ENCODE measurements around the gene GLDC. TPM values are rescaled to one million over a fixed set of nuclear protein-coding genes. Genes with fewer than 3 reads are reported as not detected.

Gene GLDC
- total and polyA plus RNA-seq, 10 of the 15 experiments (the other 5 are each of a cell fraction or from before 2014, with no cell fraction given): 33.1 to 165 (median 114) TPM

DNA sequence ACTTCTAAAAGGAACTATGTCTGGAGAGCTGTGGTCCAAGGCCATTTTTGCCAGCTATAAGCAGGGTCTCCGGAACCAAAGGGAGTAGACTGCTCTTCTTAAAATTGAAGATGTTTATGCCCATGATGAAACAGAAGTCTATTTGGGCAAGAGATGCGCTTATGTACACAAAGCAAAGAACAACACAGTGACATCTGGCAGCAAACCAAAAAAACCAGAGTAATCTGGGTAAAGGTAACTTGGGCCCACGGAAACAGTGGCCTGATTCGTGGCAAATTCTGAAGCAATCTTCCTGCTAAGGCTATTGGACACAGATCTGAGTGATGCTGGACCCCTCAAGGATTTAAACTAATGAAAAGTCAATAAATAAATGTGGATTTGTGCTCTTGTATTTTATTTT, 29.7 kb upstream of the GLDC start (continued):
- TF ChIP-seq, protein P1, sequence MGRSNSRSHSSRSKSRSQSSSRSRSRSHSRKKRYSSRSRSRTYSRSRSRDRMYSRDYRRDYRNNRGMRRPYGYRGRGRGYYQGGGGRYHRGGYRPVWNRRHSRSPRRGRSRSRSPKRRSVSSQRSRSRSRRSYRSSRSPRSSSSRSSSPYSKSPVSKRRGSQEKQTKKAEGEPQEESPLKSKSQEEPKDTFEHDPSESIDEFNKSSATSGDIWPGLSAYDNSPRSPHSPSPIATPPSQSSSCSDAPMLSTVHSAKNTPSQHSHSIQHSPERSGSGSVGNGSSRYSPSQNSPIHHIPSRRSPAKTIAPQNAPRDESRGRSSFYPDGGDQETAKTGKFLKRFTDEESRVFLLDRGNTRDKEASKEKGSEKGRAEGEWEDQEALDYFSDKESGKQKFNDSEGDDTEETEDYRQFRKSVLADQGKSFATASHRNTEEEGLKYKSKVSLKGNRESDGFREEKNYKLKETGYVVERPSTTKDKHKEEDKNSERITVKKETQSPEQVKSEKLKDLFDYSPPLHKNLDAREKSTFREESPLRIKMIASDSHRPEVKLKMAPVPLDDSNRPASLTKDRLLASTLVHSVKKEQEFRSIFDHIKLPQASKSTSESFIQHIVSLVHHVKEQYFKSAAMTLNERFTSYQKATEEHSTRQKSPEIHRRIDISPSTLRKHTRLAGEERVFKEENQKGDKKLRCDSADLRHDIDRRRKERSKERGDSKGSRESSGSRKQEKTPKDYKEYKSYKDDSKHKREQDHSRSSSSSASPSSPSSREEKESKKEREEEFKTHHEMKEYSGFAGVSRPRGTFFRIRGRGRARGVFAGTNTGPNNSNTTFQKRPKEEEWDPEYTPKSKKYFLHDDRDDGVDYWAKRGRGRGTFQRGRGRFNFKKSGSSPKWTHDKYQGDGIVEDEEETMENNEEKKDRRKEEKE (IDR thresholded peaks at IDR 0.05): no peak
- TF ChIP-seq ESRRA (IDR thresholded peaks at IDR 0.05; ENCODE audit: low read length): no peak
- TF ChIP-seq RELA (IDR thresholded peaks at IDR 0.05; ENCODE audit: borderline replicate concordance, partially characterized antibody): no peak
- no peak for TF ChIP-seq NRF1 (conservative IDR thresholded peaks at IDR 0.05; ENCODE audit: low read depth, low read length)
- TF ChIP-seq, protein P2, sequence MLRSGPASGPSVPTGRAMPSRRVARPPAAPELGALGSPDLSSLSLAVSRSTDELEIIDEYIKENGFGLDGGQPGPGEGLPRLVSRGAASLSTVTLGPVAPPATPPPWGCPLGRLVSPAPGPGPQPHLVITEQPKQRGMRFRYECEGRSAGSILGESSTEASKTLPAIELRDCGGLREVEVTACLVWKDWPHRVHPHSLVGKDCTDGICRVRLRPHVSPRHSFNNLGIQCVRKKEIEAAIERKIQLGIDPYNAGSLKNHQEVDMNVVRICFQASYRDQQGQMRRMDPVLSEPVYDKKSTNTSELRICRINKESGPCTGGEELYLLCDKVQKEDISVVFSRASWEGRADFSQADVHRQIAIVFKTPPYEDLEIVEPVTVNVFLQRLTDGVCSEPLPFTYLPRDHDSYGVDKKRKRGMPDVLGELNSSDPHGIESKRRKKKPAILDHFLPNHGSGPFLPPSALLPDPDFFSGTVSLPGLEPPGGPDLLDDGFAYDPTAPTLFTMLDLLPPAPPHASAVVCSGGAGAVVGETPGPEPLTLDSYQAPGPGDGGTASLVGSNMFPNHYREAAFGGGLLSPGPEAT (IDR thresholded peaks at IDR 0.05; ENCODE audit: low read depth): no peak

DNA sequence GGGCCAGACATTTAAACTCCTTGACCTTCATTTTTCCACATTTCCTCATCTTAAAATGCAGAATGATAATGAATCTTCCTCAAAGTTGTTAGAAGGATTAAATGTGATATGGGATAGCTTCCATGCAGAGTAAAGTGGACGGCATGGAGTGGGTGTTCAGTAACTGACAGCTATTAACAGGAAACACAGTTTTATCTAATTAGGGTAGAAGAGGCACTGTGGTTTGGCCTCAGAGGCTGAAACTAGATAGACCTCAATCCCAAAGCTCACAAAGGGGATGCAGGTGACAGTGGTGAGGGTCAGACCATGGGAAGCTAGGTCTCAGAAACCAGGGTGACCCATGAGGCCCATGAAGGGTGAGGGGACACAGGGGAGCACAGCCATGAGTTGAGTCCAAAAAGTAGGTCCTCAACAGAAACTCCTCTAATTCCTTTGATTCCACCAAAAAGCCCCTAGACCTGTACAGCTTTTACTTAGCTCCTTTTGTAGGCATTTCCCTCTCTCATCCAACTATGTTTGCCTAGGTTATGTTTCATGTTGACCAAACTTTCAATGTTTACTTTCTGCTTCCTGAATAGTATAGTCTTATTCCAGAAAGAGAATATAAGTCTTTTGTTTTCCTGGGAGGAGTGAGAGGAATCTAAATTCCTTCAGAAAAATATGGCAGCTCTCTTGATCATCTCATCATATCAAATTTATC, 27.9 kb upstream of the GLDC start:
- H3K9ac ChIP-seq (ENCODE audit: control insufficient read depth, insufficient read depth, low read length): no peak overlapping the region
- ATAC-seq: peak; percentile 77
- peak; percentile 44 for FAIRE-seq
- no TSS peak for BruUV-seq (replicated peaks)
- no peaks in the 10 kb centered on the region for H3K36me3 ChIP-seq (ENCODE audit: control insufficient read depth in 2 of 2, insufficient read depth in 2 of 2, low read length in 1 of 2)
- peaks cover 9% of the 10 kb centered on the region for H3K4me1 ChIP-seq (ENCODE audit: control insufficient read depth, insufficient read depth, low read length)
- peak overlapping the region; percentile 20; the same call in 1 of the 2 replicates for H3K4me2 ChIP-seq (ENCODE audit: control insufficient read depth, insufficient read depth)
- ChIA-PET RAD21 (ENCODE audit: unreplicated experiment) (interaction anchor here (0.6 to 3.1 kb wide), 14 partner anchors 9 to 260 kb away, joined by 3 to 20 read pairs (median 4); partner anchors contain the start of gene UHRF2), CTCF (interaction anchor here (0.6 to 4.2 kb wide), 17 partner anchors 9 to 97 kb away, joined by 3 to 46 read pairs (median 4); partner anchors contain the start of gene GLDC), SMC1A (ENCODE audit: uncharacterized antibody, unreplicated experiment) (interaction anchor here (0.8 to 4.1 kb wide), 18 partner anchors 9 to 101 kb away, joined by 3 to 22 read pairs (median 5); no protein-coding TSS in a partner anchor), POLR2A (interaction anchor here (0.6 to 6.9 kb wide), 13 partner anchors 9 to 391 kb away, joined by 3 to 28 read pairs (median 4); partner anchors contain the start of gene UHRF2)
- intact Hi-C loops (cut with micrococcal nuclease; ENCODE audit: unreplicated experiment): no loop called here
- DNase-seq (ENCODE audit: low read depth, low spot score): no peak
- 18% methylated on average over 1 of the region's 1 CpG for WGBS (ENCODE audit: insufficient coverage, insufficient replicate concordance, low lambda C conversion rate, missing lambda C conversion rate)
- H2AFZ ChIP-seq (ENCODE audit: control insufficient read depth, low read depth, low read length): no peak overlapping the region
- no peaks in the 10 kb centered on the region for H3K9me3 ChIP-seq (replicated peaks; ENCODE audit: control insufficient read depth, insufficient read depth, low read length)
- H3K4me3 ChIP-seq: no peak overlapping the region
- H3K27me3 ChIP-seq (replicated peaks in 1 of 2; ENCODE audit: control insufficient read depth in 2 of 2, insufficient read depth in 2 of 2, low read length in 1 of 2): no peaks in the 10 kb centered on the region
- in situ Hi-C loops (cut with MboI): no loop called here
- no peaks in the 10 kb centered on the region for H3K79me2 ChIP-seq (ENCODE audit: control insufficient read depth, insufficient read depth, low read length)
- H3K27ac ChIP-seq (ENCODE audit: control insufficient read depth, insufficient read depth): no peak overlapping the region
- no peaks in the 10 kb centered on the region for H4K20me1 ChIP-seq (ENCODE audit: control insufficient read depth, insufficient read depth)
- TF ChIP-seq, protein P2 (IDR thresholded peaks at IDR 0.05; ENCODE audit: low read depth): peak; percentile 85; the same call in 1 of the 2 replicates
- peak; percentile 95 to 97 for TF ChIP-seq IKZF2 (IDR thresholded peaks at IDR 0.05)
- TF ChIP-seq, protein P3, sequence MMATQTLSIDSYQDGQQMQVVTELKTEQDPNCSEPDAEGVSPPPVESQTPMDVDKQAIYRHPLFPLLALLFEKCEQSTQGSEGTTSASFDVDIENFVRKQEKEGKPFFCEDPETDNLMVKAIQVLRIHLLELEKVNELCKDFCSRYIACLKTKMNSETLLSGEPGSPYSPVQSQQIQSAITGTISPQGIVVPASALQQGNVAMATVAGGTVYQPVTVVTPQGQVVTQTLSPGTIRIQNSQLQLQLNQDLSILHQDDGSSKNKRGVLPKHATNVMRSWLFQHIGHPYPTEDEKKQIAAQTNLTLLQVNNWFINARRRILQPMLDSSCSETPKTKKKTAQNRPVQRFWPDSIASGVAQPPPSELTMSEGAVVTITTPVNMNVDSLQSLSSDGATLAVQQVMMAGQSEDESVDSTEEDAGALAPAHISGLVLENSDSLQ (IDR thresholded peaks at IDR 0.05): peak; percentile 90
- TF ChIP-seq KAT2A (conservative IDR thresholded peaks at IDR 0.05; ENCODE audit: control insufficient read depth, low read depth, low read length): no peak
- TF ChIP-seq NFIC (IDR thresholded peaks at IDR 0.05; ENCODE audit: low read depth, low read length): peak; percentile 61; the same call in 1 of the 2 replicates
- TF ChIP-seq SP1 (IDR thresholded peaks at IDR 0.05; ENCODE audit: low read depth, low read length): peak; percentile 12
- peak; percentile 91 for TF ChIP-seq DPF2 (IDR thresholded peaks at IDR 0.05)
- no peak for TF ChIP-seq SMAD1 (IDR thresholded peaks at IDR 0.05; ENCODE audit: low read depth, partially characterized antibody)

All from GM12878 (cell line).